ENCODE measurements around the gene PIGO. TPM values are rescaled to one million over a fixed set of nuclear protein-coding genes. Genes with fewer than 3 reads are reported as not detected.

PIGO gene
- 10 to 100 TPM; 22.8 to 23.7 TPM for total RNA-seq

- intact Hi-C loops (cut with micrococcal nuclease) = loop anchor here (1.0 kb wide), 7 partner anchors 15 to 336 kb away; partner anchors contain the start of genes DNAJB5 and VCP
- H3K36me3 Mint-ChIP-seq (ENCODE audit: low read depth) = peaks cover 13% of the 10 kb centered on the region
- peaks cover 37% of the 10 kb centered on the region for H3K4me1 Mint-ChIP-seq (ENCODE audit: low read depth)
These were observed at the start of gene PIGO for GRCh38 chr9:35096035-35096849. TSS of gene PIGO (minus strand) at chr9:35096591. CDS start at chr9:35095565, 1,026 bp downstream.

DNA sequence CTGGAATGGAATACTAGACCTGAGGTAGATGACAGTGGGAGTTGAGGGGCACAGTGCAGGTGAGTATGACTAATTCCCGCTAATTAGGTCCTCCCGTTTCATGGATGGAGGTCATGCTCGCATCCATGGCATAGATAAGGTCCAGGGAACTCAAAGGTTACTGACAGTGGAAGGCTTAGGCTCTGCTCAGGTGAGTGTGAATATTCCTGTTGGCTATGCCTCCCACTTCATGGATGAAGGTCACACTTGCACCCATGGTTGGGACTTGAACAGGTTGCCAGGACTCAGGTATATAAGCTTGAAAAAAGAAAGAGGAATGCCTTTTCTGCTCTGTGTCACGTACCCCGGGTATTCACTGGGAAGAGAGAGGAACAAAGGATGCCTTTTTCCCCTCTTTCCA lies 45.6 kb upstream of the PIGO start:
- no peak overlapping the region for H3K4me3 Mint-ChIP-seq
- no peaks in the 10 kb centered on the region for H3K4me1 Mint-ChIP-seq (ENCODE audit: low read depth)
- CTCF ChIA-PET = interaction anchor here (0.7 to 0.8 kb wide), 2 partner anchors 8 to 25 kb away, joined by 3 to 4 read pairs; no protein-coding TSS in a partner anchor
- H3K27me3 Mint-ChIP-seq (ENCODE audit: low read depth) = no peaks in the 10 kb centered on the region
- peaks cover 21% of the 10 kb centered on the region for H3K9me3 Mint-ChIP-seq
- H3K27ac Mint-ChIP-seq = no peak overlapping the region
- no peaks in the 10 kb centered on the region for H3K36me3 Mint-ChIP-seq (ENCODE audit: low read depth)
- no peak for DNase-seq
- intact Hi-C loops (cut with micrococcal nuclease) = no loop called here

More at GRCh38 chr9:35096035-35096849, at the start of gene PIGO:
- CTCF ChIA-PET = interaction anchor here (0.9 to 4.2 kb wide), 10 partner anchors 9 to 336 kb away, joined by 3 to 37 read pairs (median 5); partner anchors contain the start of genes FANCG and VCP
- DNase-seq = peak; percentile 92
- Mint-ChIP-seq H3K4me3 (peak within 1 kb of the TSS; percentile 83), H3K27ac (peak within 1 kb of the TSS; percentile 91), H3K27me3 (ENCODE audit: low read depth) (no peaks in the 10 kb centered on the region), H3K9me3 (no peaks in the 10 kb centered on the region)

DNA sequence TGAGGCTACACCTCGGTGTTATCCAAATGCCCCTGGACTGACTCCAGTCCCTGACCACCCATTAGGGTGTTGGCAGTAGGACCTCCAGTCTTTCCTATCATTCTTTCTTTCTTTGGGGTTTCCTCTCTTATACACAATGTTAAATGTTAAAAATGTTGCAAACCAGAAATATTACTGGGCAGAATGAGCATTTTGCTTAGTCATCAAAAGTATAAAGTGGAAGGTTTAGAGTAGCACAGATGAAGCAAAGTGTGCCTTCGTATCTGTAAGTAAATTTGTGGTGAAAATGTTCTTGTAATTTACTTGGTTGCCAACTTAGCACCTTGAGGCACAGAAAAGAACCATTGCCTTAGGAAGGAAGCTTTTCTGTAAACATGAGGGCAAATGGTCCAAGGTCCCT lies 43.7 kb upstream of the PIGO start:
- CTCF ChIA-PET = interaction anchor here (0.5 to 1.4 kb wide), 2 partner anchors 380 to 410 kb away, joined by 3 to 4 read pairs; no protein-coding TSS in a partner anchor
- Mint-ChIP-seq H3K4me3 (no peak overlapping the region), H3K4me1 (ENCODE audit: low read depth) (no peaks in the 10 kb centered on the region), H3K36me3 (ENCODE audit: low read depth) (no peaks in the 10 kb centered on the region), H3K27ac (no peak overlapping the region), H3K9me3 (peaks cover 15% of the 10 kb centered on the region), H3K27me3 (ENCODE audit: low read depth) (no peaks in the 10 kb centered on the region)
- no peak for DNase-seq
- intact Hi-C loops (cut with micrococcal nuclease) = no loop called here

DNA sequence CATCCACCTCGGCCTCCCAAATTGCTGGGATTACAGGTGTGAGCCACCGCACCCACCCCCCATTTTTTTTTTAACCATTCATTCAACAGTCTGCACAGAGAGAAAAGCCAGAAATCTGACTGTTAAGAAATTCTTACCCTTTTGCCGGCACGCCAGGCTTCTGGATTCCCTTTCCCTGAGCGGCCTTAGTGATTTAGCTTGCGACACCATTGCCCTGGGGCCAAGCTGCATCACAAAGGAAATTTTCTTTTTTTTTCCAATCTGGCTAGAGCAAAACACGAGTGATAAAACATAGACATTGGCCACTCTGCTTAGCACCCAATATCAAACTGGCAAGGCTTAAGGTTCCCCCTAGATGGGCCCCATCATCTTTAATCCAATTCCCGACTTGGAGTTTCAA lies 40.5 kb upstream of the PIGO start:
- Mint-ChIP-seq H3K9me3 (peaks cover 4% of the 10 kb centered on the region), H3K27ac (no peak overlapping the region), H3K36me3 (ENCODE audit: low read depth) (no peaks in the 10 kb centered on the region), H3K4me1 (ENCODE audit: low read depth) (no peaks in the 10 kb centered on the region), H3K4me3 (no peak overlapping the region), H3K27me3 (ENCODE audit: low read depth) (no peaks in the 10 kb centered on the region)
- intact Hi-C loops (cut with micrococcal nuclease) = no loop called here
- no peak for DNase-seq
- CTCF ChIA-PET = no interaction called here

GRCh38 chr9:35135988-35136387 lies 39.6 kb upstream of the PIGO start:
- Mint-ChIP-seq H3K4me1 (ENCODE audit: low read depth) (no peaks in the 10 kb centered on the region), H3K27ac (no peak overlapping the region), H3K9me3 (peaks cover 5% of the 10 kb centered on the region), H3K36me3 (ENCODE audit: low read depth) (no peaks in the 10 kb centered on the region), H3K27me3 (ENCODE audit: low read depth) (no peaks in the 10 kb centered on the region), H3K4me3 (no peak overlapping the region)
- CTCF ChIA-PET = interaction anchor here (0.6 to 1.2 kb wide), 4 partner anchors 88 to 342 kb away, joined by 3 to 4 read pairs (median 3); no protein-coding TSS in a partner anchor
- no peak for DNase-seq
- intact Hi-C loops (cut with micrococcal nuclease) = no loop called here

DNA sequence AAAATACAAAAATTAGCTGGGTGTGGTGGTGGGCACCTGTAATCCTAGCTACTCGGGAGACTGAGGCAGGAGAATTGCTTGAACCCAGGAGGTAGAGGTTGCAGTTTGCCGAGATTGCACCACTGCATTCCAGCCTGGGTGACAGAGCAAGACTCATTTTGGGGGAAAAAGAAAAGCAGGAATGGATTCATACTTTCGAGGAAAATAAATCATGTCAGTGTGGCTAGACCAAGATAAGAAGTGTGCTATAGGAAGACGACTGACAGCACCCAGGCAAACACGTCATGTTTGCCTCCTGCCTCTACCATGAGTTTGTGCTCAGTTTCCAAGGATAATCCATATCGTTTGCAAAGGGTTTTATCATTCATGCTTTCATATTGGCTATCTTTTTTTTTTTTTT lies 38.5 kb upstream of the PIGO start:
- peaks cover 2% of the 10 kb centered on the region for H3K9me3 Mint-ChIP-seq
- H3K36me3 Mint-ChIP-seq (ENCODE audit: low read depth) = no peaks in the 10 kb centered on the region
- no peaks in the 10 kb centered on the region for H3K4me1 Mint-ChIP-seq (ENCODE audit: low read depth)
- no peak for DNase-seq
- intact Hi-C loops (cut with micrococcal nuclease) = no loop called here
- H3K27ac Mint-ChIP-seq = no peak overlapping the region
- H3K27me3 Mint-ChIP-seq (ENCODE audit: low read depth) = no peaks in the 10 kb centered on the region
- CTCF ChIA-PET = interaction anchor here (1.2 kb wide), 1 partner anchor 342 kb away, joined by 3 read pairs; no protein-coding TSS in a partner anchor
- no peak overlapping the region for H3K4me3 Mint-ChIP-seq

DNA sequence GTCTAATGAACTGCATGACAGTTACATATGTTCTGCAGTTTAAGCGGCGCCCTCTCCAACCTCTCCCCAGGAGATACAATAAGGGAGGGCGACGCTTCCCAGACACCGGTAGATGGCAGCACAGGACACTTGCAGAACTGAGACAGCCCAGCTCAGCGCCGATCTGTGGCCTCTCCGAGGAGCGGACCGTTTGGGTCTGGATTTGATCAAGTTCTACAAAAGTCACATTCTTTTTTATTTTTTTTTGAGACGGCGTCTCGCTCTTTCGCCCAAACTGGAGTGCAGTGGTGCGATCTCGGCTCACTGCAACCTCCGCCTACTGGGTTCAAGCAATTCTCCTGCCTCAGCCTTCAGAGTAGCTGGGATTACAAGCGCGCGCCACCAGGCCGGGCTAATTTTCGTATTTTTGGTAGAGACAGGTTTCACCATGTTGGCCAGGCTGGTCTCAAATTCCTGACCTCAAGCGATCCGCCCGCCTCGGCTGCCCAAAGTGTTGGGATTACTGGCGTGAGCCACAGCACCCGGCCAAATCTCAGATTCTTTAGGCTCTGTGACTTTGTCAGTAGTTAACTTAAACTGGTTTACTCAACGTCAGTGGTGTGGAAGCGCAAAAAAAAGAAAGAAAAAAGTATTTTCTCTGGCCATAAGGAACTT lies 20.6 kb upstream of the PIGO start:
- intact Hi-C loops (cut with micrococcal nuclease) = loop anchor here (1.0 to 5.0 kb wide), 13 partner anchors 14 to 737 kb away; partner anchors contain the start of genes FAM221B, GBA2, RGP1 and STOML2
- DNase-seq = peak; percentile 94
- Mint-ChIP-seq H3K36me3 (ENCODE audit: low read depth) (no peaks in the 10 kb centered on the region), H3K4me1 (ENCODE audit: low read depth) (peaks cover 38% of the 10 kb centered on the region), H3K27me3 (ENCODE audit: low read depth) (no peaks in the 10 kb centered on the region), H3K27ac (peak overlapping the region; percentile 80), H3K4me3 (peak overlapping the region; percentile 89), H3K9me3 (no peaks in the 10 kb centered on the region)
- CTCF ChIA-PET = interaction anchor here (0.6 to 3.0 kb wide), 23 partner anchors 10 to 724 kb away, joined by 3 to 21 read pairs (median 4); partner anchors contain the start of genes FANCG and UNC13B

GRCh38 chr9:35116539-35116897 lies 20.1 kb upstream of the PIGO start:
- no peaks in the 10 kb centered on the region for H3K36me3 Mint-ChIP-seq (ENCODE audit: low read depth)
- CTCF ChIA-PET = interaction anchor here (0.6 to 3.0 kb wide), 15 partner anchors 10 to 725 kb away, joined by 3 to 21 read pairs (median 4); partner anchors contain the start of gene FANCG
- intact Hi-C loops (cut with micrococcal nuclease) = loop anchor here (1.0 to 5.0 kb wide), 13 partner anchors 14 to 736 kb away; partner anchors contain the start of genes FAM221B, GBA2, RGP1 and STOML2
- no peaks in the 10 kb centered on the region for H3K9me3 Mint-ChIP-seq
- DNase-seq = no peak
- peaks cover 43% of the 10 kb centered on the region for H3K4me1 Mint-ChIP-seq (ENCODE audit: low read depth)
- peak overlapping the region; percentile 89 for H3K4me3 Mint-ChIP-seq
- H3K27me3 Mint-ChIP-seq (ENCODE audit: low read depth) = no peaks in the 10 kb centered on the region
- peak overlapping the region; percentile 80 for H3K27ac Mint-ChIP-seq

GRCh38 chr9:35115680-35116538 lies 19.5 kb upstream of the PIGO start, which contains the start of gene ATOSB:
TSS of gene ATOSB (minus strand) at chr9:35115862. CDS start at chr9:35108274, 7,588 bp downstream.
- DNase-seq = peak; percentile 93
- intact Hi-C loops (cut with micrococcal nuclease) = loop anchor here (1.0 to 5.0 kb wide), 15 partner anchors 13 to 736 kb away; partner anchors contain the start of genes CREB3, DNAJB5, FAM221B and GBA2
- H3K27me3 Mint-ChIP-seq (ENCODE audit: low read depth) = no peaks in the 10 kb centered on the region
- CTCF ChIA-PET = interaction anchor here (0.7 to 3.0 kb wide), 9 partner anchors 12 to 564 kb away, joined by 3 to 21 read pairs (median 8); partner anchors contain the start of genes FANCG and STOML2
- H3K4me3 Mint-ChIP-seq = peak within 1 kb of the TSS; percentile 89
- no peaks in the 10 kb centered on the region for H3K9me3 Mint-ChIP-seq
- peaks cover 46% of the 10 kb centered on the region for H3K4me1 Mint-ChIP-seq (ENCODE audit: low read depth)
- H3K36me3 Mint-ChIP-seq (ENCODE audit: low read depth) = no peaks in the 10 kb centered on the region
- H3K27ac Mint-ChIP-seq = peak within 1 kb of the TSS; percentile 80

DNA sequence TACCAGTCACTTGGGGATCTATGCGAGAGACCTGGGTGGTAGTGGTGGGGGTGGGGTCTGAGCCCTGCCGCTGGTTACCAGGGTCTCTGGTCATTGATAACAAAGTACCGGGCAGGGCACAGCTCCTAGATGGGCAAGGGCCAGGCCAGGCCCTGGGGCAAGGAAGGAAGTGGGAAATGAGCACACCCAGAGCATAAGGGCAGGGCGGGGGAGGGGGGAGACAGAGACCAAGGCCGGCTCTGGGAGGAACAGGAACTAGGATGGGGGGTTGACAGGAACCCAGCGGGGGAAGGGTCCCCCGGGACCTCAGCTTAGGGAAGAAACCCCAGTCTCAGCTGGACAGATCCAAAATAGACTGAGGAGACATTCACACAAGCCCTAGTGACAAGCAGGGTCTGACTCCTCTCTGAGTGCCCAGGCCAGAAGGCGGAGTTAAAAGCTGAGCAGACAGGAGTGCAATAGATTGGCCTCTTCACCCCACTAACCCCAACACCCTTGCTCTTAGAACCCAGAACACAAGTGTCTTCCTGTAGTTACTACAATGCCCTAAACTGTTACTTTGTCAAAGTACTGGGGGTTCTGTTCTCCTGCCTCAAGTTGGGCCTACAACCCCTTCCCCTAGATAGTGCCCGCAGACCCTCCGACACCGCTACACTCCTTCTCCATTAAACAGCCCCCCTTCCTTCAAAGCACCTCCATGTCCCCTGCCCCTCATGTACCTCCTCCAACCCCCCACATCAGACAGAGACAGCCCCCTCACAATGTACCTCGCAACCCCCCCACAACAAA lies 18.6 kb upstream of the PIGO start:
- no peaks in the 10 kb centered on the region for H3K36me3 Mint-ChIP-seq (ENCODE audit: low read depth)
- peak overlapping the region; percentile 80 for H3K27ac Mint-ChIP-seq
- intact Hi-C loops (cut with micrococcal nuclease) = loop anchor here (1.0 to 5.0 kb wide), 6 partner anchors 126 to 712 kb away; partner anchors contain the start of genes CREB3, DNAI1, DNAJB5 and FAM219A
- H3K4me3 Mint-ChIP-seq = peak overlapping the region; percentile 89
- H3K9me3 Mint-ChIP-seq = no peaks in the 10 kb centered on the region
- peaks cover 49% of the 10 kb centered on the region for H3K4me1 Mint-ChIP-seq (ENCODE audit: low read depth)
- H3K27me3 Mint-ChIP-seq (ENCODE audit: low read depth) = no peaks in the 10 kb centered on the region
- DNase-seq = peak; percentile 58
- CTCF ChIA-PET = interaction anchor here (0.7 to 3.0 kb wide), 10 partner anchors 12 to 489 kb away, joined by 3 to 21 read pairs (median 3); partner anchors contain the start of genes FANCG and STOML2

Data from activated naive CD4-positive, alpha-beta T cell treated with anti-CD3 and anti-CD28 coated beads for 36 hours (primary cell).